GM10847 (cell line): ENCODE measurements around the gene CASKIN1.

Source experiments
- POLR2A ChIP-seq: IDR thresholded peaks from 2 replicates; pipeline ENCODE4 v1.6.1; 2011; ENCODE audit not compliant: insufficient read length; ENCODE audit errors: extremely low read depth

CASKIN1 gene

DNA sequence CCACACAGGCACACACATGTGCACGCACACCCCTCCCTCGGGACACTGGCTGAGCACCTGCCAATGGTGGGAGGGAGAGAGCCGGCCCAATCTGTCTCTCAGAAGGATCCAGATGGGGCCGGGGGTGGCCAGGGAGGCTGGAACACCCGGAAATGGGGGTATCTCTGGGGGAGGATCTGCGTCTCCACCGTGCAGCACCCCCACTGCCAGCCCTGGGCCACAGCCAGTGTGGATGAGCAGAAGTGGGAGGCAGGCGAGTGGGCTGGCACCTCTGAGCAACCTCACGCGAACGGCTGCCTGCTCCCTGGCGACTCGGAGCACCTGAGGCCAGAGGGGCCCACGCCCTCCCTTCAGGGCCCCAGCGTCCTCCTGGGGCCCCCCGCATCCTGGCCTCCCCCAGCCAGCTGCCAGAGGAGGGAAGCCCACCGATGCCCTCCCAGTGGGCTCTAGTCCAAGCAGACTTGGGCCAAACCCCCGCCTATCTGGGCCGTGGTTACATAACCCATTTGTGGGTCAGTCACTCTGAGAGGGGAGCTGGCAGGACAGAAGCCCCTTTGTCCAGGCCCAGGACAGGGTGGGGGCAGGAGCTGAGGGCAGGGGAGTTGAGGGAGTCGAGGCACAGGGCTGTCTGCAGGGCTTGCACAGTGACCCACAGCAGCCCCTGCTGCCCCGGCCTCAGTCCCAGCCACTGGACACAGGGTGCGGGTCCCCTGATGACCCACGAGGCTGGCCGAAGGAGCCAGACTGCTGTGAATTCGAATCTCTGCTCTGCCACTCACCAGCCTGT is 5.6 kb downstream of the CASKIN1 start:
- TF ChIP-seq POLR2A, result no peak

DNA sequence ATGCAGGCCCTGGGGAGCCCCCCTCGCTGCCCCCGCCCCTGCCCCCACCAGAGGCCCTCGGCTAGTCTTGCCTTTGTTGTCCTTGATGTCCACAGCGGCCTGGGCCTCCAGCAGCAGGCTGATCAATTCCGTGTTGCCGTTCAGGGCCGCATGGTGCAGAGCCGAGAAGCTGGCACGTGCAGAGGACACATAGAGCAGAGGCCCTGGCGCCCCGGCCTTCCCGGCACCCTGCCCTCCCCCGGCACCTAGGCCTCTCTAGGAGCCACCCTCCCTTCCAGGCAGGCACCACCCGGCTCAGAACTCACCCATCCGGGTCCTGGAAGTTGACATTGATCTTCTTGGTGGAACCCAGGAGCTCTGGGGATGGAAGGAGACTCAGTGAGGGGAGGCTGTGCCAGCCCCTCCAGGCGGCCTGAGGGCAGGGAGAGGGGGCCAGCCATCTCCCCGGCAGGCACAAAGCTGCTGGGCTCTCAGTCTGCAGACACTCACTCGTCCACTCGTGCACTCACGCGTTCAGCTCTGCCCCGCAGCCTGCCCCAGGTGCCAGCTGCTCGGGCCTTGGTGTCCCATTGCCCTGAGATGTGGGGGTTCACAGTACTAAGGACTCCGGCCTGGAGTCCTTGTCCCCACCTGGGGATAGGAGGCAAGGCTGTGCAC is 6.3 kb downstream of the CASKIN1 start:
- TF ChIP-seq POLR2A, result no peak

DNA sequence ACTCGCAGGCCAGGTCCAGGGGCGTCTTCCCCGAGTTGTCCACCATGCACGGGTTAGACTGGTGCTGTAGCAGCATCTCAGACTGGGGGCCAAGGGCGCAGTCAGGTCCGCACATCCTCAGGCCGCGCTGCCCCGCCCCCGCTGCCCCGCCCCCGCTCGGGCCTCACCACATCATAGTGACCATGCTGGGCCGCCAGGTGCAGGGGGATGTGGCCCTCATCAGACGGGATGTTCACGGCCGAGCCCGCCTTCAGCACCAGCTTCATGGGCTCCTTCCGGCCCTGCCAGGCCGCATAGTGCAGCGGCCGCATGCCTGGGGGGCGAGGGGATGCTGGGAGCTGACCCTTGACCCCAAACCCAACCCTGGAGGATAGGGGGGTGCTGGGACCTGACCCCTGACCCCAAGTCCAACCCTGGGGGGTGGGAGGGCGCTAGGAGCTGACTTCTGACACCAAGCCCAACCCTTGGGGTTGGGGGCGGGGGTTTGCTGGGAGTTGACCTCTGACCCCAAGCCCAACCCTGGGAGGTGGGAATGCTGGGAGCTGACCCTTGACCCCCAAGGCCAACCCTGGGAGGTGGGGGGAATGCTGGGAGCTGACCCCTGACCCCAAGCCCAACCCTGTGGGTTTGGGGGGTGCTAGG is 7.0 kb downstream of the CASKIN1 start:
- no peak for TF ChIP-seq POLR2A

DNA sequence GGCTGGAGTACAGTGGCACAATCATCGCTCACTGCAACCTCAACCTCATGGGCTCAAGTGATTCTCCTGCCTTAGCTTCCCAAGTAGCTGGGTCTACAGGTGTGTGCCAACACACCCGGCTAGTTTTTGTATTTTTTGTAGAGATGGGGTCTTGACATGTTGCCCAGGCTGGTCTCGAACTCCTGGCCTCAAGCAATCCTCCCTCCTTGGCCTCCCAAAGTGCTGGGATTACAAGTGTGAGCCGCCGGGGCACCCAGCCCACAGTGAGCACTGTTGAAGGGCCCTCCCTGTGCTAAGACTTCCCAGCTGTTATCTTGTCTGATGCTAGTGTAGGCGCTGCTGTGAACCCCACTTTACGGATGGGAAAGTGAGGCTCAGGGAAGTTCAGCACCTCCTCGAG is 8.0 kb downstream of the CASKIN1 start:
- TF ChIP-seq POLR2A, result no peak

DNA sequence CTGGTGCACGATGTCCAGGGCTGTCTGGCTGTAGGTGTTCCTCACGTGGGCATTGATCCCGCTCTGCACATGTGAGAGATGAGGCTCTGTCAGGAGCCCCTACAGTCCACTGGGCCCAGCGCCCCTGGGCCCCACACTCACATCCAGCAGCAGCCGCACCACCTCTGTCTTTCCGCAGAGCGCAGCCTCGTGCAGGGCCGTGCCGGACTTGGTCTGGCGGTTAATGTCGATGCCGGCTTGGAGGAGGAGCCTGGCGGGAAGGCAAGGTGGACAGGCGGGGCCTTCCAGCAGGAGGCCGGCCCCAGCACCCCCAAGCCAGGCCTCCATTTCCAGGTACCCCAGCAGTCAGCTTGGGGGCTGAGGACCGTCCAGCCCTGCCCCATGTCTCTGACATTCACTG is 9.2 kb downstream of the CASKIN1 start:
- no peak for TF ChIP-seq POLR2A

DNA sequence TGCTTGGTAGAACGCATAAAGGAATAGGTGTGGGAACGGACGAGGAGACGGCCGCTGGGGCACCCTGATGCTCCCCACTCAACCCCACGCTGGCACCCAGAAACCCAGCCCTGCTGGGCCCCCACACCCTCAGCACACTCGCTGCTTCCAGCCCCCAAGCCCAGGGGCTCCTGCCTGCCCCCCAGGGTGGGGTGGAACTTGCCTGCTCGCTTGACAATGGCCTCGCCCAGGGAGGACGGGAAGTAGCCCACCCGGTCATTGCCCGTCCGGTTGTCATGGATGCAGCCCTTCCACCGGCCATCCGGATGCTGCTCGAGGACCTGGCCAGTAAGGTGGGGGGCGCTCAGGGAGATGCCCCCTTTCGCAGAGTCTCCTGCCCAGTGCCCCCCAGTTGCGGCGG is 9.9 kb downstream of the CASKIN1 start:
- TF ChIP-seq POLR2A, result no peak

DNA sequence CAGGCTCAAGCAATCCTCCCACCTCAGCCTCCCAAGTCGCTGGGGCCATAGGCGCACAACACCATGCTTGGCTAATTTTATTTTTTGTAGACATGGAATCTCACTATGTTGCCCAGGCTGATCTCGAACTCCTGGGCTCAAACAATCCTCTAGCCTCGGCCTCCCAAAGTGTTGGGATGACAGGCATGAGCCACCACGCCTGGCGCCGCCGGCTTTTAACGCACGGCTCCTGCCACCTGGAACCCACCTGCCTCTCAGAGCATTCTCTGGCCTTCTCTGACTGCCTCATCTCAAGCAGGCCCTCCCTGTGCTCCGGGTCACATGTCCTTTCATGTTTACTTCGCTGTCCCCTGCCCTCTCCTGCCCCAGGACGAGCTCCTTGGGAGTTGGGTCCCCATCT is 10.3 kb downstream of the CASKIN1 start:
- no peak for TF ChIP-seq POLR2A

DNA sequence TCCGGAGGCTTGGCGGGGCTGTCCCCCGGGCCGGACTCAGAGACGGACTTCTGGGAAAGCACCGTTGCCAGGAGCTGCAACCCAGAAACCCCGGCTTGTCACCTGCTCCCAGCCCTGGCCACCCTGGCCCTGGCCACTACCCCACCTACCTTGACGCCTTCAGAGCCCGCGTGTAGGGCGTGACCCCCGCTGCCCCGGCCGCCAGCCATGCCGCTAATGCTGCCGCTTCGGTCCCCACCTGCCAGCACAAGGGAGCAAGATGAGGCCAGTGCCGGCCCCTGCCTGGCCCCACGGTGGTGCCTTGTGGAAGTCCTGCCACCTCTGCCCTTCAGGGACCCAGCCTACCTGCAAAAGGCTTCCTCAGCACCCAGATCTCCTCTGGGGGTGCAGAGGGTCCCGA is 11.4 kb downstream of the CASKIN1 start:
- no peak for TF ChIP-seq POLR2A

DNA sequence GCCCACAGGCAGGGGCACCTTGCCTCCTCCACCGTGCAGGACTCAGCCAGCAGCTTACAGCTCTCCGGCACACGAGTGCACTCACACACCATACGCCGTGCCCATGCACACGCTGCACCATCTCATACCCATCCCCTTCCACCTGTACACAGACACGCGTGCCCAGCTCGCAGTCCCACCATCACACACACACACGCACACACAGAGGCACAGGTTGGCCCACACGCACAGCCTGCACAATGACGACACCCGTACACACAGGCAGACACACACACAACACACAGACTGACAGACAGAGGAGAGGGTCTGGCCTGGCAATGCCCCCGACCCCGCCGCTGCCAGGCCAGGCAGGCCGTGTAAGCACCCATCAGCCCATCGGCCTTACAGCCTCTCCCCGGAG is 12.1 kb downstream of the CASKIN1 start:
- TF ChIP-seq POLR2A, result no peak

DNA sequence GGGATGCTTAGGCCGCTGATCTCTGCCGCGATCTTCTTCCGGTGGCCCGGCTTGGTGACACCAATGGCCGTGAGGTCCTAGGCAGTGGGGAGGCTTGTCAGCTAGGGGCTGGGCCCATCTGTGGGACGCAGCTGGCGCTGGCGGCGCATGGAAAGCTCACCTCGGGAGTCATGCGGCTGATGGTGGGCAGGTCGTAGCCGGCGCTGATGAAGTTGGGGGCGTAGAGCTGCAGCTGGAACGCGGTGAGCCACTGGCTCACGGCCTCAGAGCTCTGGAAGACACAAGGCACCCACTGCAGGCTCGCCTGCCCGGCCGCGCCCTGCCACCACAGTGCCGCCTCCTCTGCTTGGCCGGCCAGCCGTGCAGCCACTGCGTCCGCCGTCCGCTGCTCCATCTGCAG is 12.7 kb downstream of the CASKIN1 start:
- no peak for TF ChIP-seq POLR2A

DNA sequence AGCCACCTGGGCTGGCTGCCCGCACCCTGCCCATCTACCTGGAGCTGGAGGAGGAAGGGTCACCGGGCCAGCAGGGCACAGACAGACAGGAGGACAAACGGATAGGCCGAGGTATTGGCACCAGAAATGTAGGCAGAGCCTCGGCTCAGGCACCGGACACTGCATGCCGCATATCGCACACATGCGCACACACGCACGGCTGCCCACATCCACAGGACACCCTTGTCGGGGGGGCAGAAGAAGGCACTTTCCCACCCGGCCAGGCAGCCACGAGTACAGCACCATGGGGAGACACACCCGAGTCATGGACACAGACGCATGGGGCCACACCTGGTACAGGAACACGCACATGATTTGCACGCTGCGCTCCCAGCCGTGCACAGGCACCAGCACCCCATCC is 14.5 kb downstream of the CASKIN1 start:
- TF ChIP-seq POLR2A, result no peak

DNA sequence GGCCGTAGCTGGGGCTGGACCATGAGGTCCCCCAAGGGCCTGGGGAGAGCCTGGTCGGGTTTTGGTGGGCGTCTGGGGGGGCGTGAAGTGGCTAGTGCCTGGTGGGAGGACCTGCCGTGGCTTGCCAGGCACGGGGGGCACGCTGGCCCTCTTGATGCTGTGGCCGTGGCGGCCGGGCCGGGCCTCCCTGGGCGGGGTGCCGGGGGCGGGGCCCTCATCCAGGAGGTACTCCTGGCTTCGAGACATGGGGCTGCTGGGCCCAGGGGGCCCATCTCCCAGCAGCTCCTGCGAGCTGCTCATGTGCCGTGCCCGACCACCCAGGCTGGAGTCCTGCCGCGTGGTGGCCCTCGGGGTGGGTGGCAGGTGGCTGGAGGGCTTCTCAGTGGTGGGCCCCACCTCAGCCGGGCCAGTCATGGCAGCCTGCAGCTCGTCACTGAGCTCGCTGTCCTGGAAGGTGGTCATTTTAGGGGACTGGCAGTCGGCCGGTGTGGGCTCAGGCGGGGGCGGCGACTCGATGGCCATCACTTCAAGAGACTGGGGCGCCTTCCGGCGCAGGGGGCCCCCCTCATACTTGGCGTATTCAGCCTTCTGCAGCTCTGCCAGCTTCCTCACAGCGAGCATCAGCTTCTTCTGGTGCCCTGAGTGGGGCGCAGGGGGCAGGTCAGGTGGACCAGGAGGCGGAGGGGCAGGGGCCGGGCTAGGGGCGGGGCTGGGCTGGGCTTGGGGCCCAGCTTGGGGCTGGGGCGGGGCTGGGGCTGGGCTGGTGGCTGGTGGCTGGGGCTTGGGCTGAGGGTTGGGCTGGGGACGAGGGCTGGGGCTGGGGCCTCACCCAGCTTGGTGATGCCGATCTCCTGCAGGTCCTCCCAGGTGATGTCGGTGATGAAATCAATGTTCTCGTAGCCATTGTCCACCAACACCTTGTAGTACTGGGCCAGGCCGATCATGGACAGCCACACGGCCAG is 15.2 kb downstream of the CASKIN1 start:
- TF ChIP-seq POLR2A, result no peak

DNA sequence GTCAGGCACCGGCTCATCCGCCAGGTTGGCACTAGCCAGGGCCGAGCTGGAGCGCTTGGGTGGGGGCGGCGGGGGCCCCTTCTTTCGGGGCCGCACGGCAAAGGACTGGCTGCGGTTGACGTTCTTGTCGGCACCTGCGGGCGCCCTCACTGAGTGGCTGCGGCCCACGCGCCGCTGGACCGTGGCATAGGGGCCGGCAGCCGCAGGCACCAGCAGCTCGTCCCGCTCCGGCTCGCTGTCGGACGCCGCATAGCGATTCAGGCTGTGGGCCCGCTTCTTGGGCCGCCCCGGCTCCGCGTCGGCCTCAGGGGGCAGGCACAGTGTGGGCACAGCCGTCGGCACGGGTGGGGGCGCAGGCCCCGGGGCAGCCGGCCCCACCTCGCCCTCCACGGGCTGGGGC is 15.9 kb downstream of the CASKIN1 start:
- no peak for TF ChIP-seq POLR2A

DNA sequence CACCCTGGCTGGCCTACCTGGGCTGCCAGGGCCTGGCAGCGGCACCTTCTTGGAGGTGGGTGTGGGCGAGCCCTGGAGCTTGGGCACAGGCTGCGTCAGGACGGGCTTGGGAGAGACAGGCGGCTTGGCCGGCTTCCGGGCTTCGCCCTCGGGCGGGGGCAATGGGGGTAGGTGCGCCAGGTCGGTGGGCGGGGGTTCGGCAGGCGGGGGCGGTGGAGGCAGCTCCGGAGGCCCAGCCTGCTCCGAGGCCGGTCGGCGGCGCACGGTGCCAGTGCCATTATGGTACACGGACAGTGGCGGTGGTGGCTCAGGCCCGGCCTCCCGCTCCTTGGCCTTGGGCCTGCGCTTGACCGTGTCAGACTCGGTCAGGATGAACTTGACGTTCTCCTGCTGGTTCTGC is 16.8 kb downstream of the CASKIN1 start:
- no peak for TF ChIP-seq POLR2A

DNA sequence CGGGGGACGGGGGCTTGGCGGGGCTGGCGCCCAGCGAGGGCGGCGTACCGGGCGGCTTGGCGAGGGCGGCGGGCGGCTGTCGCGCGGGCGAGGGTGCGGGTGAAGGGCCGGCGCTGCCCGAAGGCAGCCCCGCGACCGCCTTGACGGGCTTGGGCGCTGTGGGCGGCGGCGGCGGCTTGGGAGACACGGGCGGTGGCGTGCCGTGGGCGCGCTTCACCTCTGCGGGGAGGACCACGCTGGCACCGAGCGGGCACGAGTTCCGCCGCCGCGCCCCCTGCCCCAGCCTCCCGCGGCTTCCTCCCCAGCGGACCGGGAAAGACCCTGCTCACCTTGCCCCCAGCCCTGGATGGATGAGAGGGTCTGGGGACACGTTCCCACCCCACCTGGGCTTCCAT is 17.3 kb downstream of the CASKIN1 start:
- TF ChIP-seq POLR2A, result no peak
